Left forelimb (tissue), 1 donor: ENCODE results near the gene KDM2A.
A peak's percentile ranks its signal among the peaks of the same experiment; 100 is the strongest.
"Not testable (repeated sequence)": the region's sequence is repeated elsewhere in the genome, so short reads cannot be mapped to it uniquely, and the experiment has no call there.

Experiments
- DNase-seq: peaks from one replicate; pipeline ENCODE4 v3.0.0-alpha.2; 2018; ENCODE audit warnings: low spot score

KDM2A gene

DNA sequence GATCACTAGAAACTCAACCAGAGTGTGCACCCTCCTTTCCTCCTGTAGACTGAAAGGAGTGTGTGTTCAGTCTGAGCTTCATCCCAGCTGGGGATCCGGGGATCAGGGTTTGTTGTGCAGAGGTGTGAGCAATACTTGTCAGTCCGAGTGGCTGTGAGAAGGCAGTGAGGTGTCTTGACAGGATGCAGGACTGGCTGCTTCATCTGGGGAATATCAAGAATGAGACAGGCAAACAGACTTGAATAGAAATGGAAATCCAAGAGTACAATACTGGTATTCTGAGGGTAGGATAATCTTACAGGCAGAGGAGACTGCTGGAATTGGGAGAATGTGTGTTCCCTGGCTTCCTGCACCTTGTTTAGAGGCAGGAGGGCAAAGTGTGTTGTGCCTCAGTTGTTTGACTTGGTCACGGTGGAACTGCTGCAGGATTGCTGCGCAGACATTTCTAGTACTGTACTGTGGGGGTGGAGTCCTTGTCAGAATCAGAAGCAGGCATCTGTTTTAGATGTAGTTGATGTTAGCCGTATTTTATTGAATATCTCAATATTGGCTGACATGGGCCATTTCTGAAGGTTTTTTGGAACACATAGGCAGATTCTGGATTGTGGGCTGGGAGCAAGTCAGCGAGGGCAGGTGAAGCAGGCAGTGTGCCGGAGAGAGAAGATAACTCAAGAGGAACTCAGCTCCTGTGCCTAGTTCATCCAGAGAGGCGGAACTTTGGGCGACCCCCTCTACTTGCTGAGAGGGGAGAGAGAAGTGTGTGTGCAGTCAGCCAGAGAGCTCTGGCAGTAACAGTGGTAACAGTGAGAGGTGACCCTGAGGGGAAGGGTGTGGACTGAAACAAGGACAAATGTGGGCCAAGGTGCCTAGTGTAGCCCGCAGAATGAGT lies 120.1 kb downstream of the KDM2A start:
- peak; percentile 71 for DNase-seq

DNA sequence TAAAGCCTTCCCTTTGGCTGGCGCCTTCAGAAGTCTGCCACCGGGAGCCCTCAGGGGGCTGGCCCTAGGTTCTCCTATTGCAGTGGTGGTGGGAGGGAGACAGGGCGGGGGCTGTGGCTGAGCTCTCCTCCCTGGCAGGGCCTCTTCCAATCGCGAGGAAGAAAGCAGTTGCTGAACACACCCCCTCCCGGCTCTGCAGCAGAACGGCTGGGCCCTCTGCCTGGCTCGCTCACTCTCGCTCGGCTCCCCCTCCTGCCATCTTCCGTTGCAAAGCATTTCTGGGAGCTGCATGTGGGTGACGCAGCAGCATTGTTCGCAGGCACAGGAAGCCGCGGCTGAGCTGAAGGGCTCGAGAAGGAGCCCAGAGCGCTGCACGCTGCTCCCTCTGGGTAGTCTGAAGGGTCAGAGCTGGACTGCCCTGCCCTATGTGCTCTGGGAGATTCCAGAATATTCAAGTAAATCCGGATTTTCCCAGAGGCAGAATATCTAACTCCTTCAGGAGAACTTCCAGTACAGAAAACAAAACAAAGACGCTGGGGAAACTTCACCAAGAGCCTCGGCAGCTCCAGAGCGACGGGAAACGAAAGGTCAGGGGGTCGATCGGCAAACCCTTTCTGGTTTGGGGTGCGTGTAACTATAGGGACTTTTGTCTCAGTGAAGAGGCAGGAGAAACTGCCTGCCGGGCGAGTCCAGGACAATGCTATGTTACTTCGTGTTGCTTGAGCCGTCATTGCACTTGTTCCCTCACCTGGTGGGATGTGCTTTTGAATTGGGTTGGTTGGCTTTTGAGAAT lies 120.9 kb downstream of the KDM2A start:
- DNase-seq, result peak; percentile 95

DNA sequence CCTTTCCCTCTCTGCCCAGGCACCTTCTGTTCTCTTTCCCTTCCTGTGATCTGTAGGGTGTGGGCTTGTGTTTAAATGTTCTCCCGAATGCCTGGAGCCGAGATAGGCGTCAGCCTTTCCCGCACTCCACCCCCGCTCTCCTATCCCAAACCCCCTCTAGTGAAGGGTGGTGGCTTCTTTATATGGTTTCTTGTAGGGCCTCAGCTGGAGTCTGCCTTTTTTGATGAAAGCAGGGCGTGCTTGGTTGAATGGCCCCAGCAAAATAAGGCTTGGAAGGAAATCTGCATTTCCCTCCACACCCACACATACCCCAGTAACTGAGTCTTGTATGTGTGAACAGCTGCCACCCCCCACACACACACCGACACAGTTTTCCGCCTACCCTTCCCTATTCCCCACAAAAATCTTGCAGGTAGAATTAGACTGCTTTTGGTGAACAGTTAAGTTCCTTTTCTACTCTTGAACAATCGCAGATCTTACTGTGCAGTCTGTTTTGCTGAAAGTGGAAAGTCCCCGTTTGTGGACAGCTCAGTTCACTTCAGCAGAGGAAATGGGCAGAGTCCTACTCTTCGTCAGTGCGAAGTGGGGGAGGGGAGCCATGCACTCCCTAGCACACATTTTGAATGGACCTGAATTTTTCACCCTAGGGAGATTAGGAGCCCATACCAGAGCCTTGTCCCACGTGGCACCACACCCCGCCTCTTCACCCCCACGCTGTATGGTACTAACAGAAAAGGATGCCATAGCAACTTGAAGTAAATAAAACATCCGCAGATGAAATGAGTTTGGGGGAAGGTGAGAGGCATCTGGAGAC lies 121.7 kb downstream of the KDM2A start:
- DNase-seq, result no peak

DNA sequence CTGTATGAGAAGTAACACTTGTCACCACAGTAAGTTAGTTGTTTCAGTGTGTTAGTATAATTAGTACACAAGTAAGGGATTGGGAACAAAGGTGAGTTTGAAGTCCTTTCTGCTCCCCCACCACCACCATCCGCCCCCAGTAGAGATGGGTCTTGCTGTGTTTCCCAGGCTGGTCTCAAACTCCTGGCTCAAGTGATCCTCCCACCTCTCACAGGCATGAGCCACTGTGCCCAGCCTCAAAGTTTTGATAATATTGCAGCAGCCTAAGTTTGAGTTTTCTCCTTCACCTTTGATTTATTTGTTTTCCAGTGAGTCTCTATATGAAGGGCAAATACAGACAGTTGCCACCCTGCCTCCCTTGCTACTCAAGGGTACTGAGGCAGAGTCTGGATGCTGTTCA lies 123.5 kb downstream of the KDM2A start:
- DNase-seq, result no peak

DNA sequence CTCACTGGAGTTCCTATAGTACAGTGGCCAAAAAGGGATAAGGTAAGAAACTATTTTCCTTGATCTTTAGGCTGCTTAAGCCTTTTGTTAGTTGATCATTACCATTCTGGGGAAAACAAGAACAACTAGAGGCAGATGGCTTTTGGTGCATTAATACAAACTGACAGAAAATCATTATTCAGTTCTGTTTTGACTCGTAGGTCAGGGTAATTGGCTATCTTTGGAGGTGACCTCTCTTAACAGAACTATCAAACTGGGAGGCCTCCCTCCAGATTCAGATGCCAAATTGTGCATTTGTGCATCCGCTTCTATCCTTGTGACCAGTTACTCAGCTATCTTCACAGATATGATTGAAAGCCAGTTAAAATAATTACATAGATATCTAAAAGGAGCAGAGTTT lies 124.0 kb downstream of the KDM2A start:
- no peak for DNase-seq

DNA sequence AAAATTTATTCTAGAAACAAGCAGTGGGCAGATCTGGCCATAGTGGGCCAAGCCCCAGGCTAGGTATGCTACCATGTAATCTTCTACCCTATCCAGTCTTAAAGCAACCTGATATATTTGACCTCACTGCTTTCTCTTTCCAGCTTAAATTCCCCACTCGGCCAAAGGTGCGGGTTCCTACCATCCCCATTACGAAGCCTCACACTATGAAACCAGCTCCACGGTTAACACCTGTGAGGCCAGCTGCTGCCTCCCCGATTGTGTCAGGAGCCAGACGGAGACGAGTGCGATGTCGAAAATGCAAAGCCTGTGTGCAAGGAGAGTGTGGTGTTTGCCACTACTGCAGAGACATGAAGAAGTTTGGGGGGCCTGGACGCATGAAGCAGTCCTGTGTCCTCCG lies 126.0 kb downstream of the KDM2A start:
- DNase-seq, result no peak

DNA sequence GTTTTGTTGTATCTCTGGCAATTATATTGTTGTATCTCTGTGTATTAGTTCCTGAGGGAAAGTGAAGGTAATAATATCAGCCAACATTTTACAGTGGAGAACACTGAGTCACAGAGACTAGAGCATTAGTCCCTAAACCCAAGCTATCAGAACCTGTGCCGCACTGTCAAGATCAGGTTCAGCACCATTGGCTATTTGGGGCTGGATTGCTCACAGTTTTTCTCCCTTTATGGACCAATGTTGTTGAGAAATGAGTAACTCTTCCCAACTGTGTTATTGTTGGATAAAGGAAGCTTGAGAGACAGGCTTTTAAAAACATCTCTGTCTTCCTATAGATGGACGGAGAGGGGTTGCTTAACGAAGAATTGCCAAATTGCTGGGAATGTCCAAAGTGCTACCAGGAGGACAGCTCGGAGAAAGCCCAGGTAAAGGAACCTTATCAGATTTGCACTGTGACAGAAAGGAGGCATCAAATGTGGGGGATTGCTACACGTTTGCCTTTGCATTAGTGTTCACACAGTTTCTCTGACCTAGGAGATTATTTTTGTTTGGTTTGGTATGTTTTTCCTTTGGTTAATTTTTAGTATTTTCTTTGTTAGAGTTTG lies 129.0 kb downstream of the KDM2A start:
- no peak for DNase-seq

DNA sequence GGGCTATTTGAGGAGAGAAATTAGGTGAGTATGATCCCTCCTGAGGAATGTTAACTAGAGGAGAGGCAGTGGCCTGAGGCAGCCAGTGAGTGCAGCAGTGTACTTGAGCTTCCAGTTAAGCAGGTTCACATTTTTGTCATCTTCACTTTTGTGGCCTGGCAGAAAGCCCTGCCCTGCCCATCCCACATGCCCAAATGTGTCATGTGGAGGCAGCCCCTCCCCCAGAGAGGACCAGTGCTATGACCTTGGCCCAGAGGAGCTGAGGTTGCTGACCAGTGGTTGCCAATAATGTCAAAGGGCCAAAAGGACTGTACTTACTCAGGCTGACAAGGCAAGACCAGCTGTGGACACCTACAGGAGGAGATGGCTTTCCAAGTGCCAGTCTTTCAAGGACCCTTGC lies 129.6 kb downstream of the KDM2A start:
- DNase-seq, result no peak

DNA sequence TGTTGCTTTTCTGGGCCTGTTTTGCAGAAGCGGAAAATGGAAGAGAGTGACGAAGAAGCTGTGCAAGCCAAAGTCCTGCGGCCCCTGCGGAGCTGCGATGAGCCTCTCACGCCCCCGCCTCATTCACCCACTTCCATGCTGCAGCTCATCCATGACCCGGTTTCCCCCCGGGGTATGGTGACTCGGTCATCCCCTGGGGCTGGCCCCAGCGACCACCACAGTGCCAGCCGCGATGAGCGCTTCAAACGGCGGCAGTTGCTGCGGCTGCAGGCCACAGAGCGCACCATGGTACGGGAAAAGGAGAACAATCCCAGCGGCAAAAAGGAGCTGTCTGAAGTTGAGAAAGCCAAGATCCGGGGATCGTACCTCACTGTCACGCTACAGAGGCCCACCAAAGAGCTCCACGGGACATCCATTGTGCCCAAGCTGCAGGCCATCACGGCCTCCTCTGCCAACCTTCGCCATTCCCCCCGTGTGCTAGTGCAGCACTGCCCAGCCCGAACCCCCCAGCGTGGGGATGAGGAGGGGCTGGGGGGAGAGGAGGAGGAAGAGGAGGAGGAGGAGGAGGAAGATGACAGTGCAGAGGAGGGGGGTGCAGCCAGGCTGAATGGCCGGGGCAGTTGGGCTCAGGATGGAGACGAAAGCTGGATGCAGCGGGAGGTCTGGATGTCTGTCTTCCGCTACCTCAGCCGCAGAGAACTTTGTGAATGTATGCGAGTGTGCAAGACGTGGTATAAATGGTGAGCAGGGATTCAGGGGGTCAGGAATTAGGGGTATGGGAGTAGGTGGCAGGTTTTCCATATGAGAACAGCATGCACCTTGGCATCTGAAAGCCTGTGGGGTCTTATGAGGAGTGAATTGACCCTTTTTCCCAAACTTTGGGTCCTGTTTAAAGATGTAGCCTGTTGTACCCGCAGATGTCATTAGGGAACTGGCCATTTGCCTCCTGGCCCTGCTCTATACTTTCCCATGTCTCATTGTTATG lies 131.3 kb downstream of the KDM2A start:
- no peak for DNase-seq

DNA sequence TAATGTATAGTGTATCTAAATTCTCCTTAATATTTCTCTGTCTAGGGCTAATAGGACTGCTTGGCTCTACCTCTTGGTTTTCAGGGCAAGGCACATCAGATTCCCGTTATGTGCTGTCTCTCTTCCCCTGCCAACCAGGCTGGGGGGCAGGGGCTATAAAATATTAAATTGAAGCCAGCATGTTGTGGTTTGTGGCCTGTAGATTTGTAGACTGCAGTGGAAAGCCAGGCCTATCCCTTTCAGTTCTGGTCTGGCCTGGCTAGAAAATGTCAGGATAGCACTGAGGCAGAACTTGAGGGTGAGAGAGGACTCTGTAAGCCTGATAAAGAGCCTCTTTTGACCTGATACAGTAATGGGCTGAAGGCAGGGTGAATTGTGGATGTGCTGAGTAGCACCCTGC lies 132.8 kb downstream of the KDM2A start:
- no peak for DNase-seq

DNA sequence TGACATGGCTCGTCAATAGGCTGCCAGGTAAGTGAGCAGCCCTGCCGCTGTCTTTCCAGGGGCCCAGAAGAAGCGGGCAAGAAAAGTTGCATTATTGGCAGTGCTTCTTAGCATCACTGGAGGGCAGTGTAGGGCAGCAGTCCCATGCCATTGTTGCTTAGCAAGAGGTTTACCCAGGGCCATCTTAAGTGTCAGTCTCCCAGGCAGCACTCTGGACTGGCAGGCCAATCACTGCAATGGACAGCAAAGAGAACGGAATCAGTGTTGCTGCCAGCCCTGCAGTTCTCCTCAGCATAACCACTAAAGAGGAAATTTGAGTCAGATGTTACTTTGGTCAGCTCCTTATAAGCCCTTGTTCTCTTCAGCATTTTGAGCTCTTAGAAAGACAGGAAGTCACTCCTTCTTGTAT lies 133.8 kb downstream of the KDM2A start:
- no peak for DNase-seq

DNA sequence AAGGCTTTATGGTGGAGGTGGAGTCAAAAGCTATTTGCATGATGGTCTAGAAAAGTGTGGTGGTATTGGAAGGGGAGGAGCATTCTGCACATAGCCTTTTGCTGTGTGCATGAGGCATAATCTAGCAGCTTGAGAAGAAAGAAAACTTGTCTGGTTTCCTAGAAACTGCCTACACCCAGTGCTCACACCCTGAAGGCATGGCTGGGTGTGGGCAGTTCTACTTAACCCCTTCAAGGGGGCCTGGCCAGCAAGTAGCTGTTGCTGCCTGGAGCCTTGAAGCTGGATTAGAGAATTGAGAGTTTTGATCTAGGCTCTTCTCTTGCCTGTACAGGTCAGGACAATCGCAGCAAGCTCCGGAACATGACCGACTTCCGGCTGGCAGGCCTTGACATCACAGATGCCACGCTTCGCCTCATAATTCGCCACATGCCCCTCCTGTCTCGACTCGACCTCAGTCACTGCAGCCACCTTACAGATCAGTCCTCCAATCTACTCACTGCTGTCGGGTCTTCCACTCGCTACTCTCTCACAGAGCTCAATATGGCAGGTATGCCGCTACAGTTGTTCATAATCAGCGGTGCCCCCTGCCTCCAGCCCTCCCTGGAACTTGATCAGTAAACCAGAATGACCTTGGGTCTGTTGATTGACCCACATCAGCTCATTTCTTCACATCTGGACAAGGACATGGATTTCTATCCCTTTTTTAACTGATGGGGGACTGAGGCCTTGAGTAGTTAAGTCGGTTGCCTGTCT lies 135.0 kb downstream of the KDM2A start:
- no peak for DNase-seq

DNA sequence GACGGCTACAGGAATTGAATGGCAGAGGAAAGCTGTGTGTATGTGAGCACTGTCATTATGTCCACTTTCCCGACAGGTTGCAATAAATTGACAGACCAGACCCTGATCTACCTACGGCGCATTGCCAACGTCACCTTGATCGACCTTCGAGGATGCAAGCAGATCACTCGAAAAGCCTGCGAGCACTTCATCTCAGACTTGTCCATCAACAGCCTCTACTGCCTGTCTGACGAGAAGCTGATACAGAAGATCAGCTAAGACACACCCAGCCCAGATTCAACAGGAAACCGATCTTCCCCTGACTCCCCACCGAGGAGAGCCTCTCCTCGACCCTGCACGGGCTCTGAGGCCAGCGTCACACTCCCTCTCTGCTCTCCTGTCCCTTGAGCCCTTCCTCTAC lies 135.7 kb downstream of the KDM2A start:
- no peak for DNase-seq

DNA sequence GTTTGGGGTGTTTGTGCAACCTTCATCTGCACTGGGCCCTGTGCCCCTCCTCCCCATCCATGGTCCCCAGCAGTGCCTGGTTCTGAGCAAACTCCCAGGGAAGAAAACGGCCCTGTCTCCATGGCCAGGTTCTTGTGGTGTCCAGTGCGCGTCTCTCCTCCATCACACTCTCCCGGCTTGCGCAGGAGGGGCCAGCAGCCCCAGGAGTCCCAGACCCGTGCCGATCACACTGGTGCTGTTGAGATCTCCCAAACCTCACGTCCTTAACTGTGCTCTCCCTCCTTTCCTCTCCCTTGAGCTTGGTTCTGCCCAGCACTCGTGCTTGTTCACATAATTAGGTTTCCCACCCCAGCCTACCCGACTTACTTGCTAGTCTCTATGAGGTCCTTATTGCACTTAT lies 136.3 kb downstream of the KDM2A start:
- DNase-seq, result no peak

DNA sequence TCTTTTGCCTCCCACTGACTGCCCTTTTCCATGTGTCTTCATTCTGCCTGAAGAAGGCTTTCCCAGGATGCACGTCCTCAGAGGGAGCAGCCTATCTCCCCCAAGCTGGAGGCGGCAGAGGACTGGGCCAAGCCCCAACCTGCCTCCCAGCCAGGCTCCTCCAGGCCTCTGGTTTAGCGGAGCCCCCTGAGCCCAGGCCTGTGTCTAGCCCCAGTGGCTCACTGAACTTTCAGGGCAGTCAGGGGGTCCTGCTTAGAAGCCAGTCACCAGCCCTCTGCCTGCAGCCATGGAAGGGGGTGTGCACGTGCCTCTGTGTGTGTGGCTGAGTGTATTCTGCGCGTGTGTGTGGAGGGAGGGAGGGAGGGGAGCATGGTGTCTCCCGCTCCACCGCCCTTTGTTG lies 136.8 kb downstream of the KDM2A start:
- DNase-seq, result no peak

DNA sequence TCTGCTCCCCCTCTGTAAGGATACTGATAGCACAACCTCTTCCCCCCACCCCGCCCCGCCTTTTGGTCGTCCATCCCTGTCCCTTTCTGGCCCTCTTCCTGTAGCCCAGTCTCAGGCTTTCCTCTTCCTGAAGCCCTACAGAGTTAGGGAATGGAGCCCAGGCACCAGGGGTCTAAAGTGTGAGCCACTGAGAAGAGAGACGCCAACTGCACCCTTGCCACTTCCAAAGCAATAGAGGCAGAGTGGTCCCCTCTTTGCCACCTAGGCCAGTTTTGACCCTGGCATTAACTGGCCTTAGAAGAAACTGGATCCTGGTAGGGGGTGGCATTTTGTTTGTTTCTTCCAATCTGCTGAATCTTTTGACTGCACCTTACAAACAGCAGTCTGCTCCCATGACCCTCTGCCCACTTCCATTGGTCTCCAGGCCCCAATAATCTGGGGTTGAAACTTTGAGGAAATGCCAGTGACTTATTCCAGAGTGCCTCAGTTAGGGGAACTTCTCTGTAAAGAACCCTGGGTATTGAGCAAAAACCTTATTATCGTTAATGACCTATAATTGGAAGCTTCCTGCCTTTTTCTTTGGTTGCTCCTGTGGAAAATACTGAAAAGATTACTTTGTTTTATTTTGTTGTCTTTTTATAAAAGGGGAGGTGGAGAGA lies 137.5 kb downstream of the KDM2A start:
- no peak for DNase-seq

DNA sequence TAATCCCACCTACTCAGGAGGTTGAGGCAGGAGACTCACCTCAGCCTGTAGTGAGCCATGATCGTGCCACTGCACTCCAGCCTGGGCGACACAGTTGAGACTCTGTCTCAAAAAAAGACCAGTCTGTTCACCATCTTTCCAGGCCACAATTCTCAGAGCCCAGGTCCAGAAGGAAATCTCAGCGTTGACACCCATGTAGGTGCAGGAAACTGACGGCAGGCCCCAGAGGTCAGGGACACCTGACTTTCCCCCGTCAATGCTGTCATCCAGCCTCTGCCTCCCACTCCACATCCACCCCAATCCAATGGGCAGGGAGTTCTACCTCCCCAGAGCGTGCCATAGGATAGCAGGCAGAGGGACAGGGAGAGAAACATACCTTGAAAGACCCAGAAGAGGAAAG lies 141.3 kb downstream of the KDM2A start:
- DNase-seq, result peak; percentile 41

DNA sequence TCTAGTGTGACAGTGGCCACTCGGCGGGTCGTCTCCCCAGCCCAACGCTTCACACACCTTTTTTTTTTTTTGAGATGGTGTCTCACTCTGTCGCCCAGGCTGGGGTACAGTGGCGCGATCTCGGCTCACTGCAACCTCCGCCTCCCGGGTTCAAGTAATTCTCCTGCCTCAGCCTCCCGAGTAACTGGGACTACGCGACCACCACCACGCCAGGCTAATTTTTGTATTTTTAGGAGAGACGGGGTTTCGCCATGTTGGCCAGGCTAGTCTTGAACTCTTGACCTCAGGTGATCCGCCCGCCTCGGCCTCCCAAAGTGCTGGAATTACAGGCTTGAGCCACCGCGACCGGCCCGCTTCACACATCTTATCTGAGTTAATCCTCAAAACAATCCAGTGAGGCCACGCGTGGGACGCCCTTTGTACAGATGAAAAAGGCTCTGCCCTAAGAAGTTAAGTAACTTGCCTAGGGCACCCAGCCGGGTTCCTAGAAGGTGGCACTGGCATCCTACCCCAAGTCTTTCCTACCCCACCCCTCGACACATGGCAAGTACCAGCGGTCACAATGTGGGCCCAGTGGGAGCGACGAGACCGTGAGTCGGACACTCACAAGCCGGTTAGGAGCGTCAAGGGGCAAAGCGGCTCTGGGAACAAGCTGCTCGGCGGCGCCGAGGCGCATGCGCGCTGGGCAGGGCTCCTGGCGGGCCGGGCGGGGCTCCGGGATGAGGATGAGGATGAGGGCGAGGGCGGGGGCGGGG lies 142.0 kb downstream of the KDM2A start:
- DNase-seq, result not testable (repeated sequence)

DNA sequence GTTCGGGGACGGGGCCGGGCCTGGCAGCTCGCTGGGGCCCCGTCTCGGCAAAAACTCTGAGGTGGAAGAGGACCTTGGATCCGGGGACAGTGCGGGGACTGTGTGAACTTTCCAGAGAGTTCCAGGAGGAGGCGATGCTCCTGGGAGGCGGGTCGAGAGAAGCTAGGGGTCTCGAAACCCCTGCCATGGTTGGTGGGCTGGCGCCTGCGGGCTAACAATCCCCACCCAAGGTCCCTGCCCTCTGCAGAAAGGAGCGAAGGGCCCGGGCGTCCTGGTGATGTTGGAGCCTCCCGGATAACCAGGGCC lies 142.5 kb downstream of the KDM2A start:
- DNase-seq, result no peak
